HepG2 (cell line): ENCODE data around the gene TXNL4A.

Experiments
- CTCF ChIP-seq: sonication (generic); formaldehyde crosslinking; IDR thresholded peaks from 2 replicates; pipeline ENCODE4 v1.5.0; 2020; ENCODE audit warnings: mild to moderate bottlenecking, missing genetic modification reagents, moderate library complexity
- ELF1 ChIP-seq: sonication (generic); formaldehyde crosslinking; IDR thresholded peaks from 2 replicates; pipeline ENCODE4 v1.4.0; 2020; ENCODE audit warnings: missing genetic modification reagents
- HHEX ChIP-seq: IDR thresholded peaks from 2 replicates; pipeline ENCODE4 v1.6.1; 2016; ENCODE audit warnings: control low read depth
- HIC2 ChIP-seq: sonication (generic); formaldehyde crosslinking; IDR thresholded peaks from 2 replicates; pipeline ENCODE4 v1.9.0; 2022; ENCODE audit warnings: low read depth, missing genetic modification reagents
- NFE2L1 ChIP-seq: sonication (generic); formaldehyde crosslinking; IDR thresholded peaks from 2 replicates; pipeline ENCODE4 v1.4.0; 2020; ENCODE audit warnings: missing genetic modification reagents, mild to moderate bottlenecking, borderline replicate concordance
- RBFOX2 ChIP-seq: fragments of 200-400 bp; formaldehyde crosslinking; IDR thresholded peaks from 2 replicates; pipeline ENCODE4 v1.6.1; 2017; ENCODE audit warnings: low read depth, mild to moderate bottlenecking, low read length
- REST ChIP-seq, 2 experiments: IDR thresholded peaks; 2 replicates each; pipeline ENCODE4 v1.6.1; 2011 to 2012; ENCODE audit warnings: low read length in 2 of 2, borderline replicate concordance in 1 of 2, low read depth in 1 of 2, mild to moderate bottlenecking in 1 of 2, moderate library complexity in 1 of 2
- TAF15 ChIP-seq: fragments of 200-400 bp; formaldehyde crosslinking; IDR thresholded peaks from one replicate; pipeline ENCODE4 v1.6.1; 2018; ENCODE audit warnings: mild to moderate bottlenecking, low read depth, low read length; ENCODE audit not compliant: poor library complexity, severe bottlenecking
- ZNF251 ChIP-seq: sonication (generic); formaldehyde crosslinking; IDR thresholded peaks from 2 replicates; pipeline ENCODE4 v1.9.0; 2021; ENCODE audit warnings: mild to moderate bottlenecking, missing genetic modification reagents
- ZNF772 ChIP-seq: sonication (generic); formaldehyde crosslinking; IDR thresholded peaks from 2 replicates; pipeline ENCODE4 v1.5.0; 2020; ENCODE audit warnings: mild to moderate bottlenecking, missing genetic modification reagents
- TF ChIP-seq, protein P1 (sequence below): IDR thresholded peaks from 2 replicates; pipeline ENCODE4 v1.6.1; 2016; ENCODE audit warnings: missing compliant biosample characterization, missing genetic modification reagents, borderline replicate concordance

- TF ChIP-seq TAF15 (no peak), CTCF (CRISPR knock-in tag) (no peak), RBFOX2 (no peak), REST (IDR thresholded peaks at IDR 0.05; ENCODE audit: borderline replicate concordance in 1 of 2, low read depth in 1 of 2, low read length in 2 of 2) (no peak), ZNF772 (CRISPR knock-in tag) (no peak), NFE2L1 (CRISPR knock-in tag) (no peak), ELF1 (no peak), HIC2 (CRISPR knock-in tag) (no peak), HHEX (no peak), ZNF251 (no peak)
- TF ChIP-seq, protein P1, sequence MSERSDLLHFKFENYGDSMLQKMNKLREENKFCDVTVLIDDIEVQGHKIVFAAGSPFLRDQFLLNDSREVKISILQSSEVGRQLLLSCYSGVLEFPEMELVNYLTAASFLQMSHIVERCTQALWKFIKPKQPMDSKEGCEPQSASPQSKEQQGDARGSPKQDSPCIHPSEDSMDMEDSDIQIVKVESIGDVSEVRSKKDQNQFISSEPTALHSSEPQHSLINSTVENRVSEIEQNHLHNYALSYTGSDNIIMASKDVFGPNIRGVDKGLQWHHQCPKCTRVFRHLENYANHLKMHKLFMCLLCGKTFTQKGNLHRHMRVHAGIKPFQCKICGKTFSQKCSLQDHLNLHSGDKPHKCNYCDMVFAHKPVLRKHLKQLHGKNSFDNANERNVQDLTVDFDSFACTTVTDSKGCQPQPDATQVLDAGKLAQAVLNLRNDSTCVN = no peak
Observed at GRCh38 chr18:79923896-79924585, 64.3 kb downstream of the TXNL4A start.
